Measurements from ENCODE around the gene TTC39B.

DNA sequence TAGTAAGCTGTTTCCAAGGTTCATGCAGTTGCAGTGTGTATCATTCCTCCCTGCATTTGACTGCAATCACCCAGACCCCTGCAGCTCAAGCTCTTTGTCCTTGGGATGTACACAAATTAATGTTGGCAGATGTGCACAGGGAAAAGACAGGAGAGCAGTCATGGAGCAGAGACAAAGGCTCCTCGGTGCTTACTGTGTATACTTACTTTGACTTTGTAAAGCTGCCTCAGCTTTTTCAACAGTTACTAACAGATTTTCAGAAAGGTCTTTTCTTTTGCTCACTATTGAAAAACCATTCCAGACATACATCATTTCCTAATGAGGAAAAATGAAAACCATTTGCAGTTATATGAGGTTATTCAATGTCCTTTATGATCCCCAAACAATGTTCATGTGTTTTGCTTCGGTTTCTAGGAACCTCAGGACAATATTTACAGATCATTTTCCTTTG is 124.9 kb downstream of the TTC39B start:
- TF ChIP-seq, protein P1, sequence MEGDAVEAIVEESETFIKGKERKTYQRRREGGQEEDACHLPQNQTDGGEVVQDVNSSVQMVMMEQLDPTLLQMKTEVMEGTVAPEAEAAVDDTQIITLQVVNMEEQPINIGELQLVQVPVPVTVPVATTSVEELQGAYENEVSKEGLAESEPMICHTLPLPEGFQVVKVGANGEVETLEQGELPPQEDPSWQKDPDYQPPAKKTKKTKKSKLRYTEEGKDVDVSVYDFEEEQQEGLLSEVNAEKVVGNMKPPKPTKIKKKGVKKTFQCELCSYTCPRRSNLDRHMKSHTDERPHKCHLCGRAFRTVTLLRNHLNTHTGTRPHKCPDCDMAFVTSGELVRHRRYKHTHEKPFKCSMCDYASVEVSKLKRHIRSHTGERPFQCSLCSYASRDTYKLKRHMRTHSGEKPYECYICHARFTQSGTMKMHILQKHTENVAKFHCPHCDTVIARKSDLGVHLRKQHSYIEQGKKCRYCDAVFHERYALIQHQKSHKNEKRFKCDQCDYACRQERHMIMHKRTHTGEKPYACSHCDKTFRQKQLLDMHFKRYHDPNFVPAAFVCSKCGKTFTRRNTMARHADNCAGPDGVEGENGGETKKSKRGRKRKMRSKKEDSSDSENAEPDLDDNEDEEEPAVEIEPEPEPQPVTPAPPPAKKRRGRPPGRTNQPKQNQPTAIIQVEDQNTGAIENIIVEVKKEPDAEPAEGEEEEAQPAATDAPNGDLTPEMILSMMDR (IDR thresholded peaks at IDR 0.05; ENCODE audit: control extremely low read depth in 1 of 3, insufficient read depth in 1 of 3, low read depth in 1 of 3, low read length in 3 of 3) = no peak
- TF ChIP-seq RAD21 (IDR thresholded peaks at IDR 0.05 in 1 of 2, conservative IDR thresholded peaks at IDR 0.05 in 1 of 2; ENCODE audit: low read depth in 2 of 2, low read length in 2 of 2) = no peak
- no peak for TF ChIP-seq POLR2A (IDR thresholded peaks at IDR 0.05; ENCODE audit: control extremely low read depth in 1 of 2, low read depth in 2 of 2, low read length in 2 of 2)
- no peak for TF ChIP-seq SAP30 (IDR thresholded peaks at IDR 0.05; ENCODE audit: insufficient read depth, insufficient replicate concordance, low read length)
- TF ChIP-seq TAF1 (IDR thresholded peaks at IDR 0.05; ENCODE audit: low read depth, low read length) = no peak
- TF ChIP-seq SRF (IDR thresholded peaks at IDR 0.05; ENCODE audit: low read depth, low read length) = no peak
- TF ChIP-seq EP300 (IDR thresholded peaks at IDR 0.05; ENCODE audit: borderline replicate concordance in 1 of 2, low read depth in 2 of 2, low read length in 2 of 2) = no peak
- TF ChIP-seq POLR2AphosphoS5 (IDR thresholded peaks at IDR 0.05; ENCODE audit: low read depth, low read length) = no peak
- TF ChIP-seq CEBPB (IDR thresholded peaks at IDR 0.05; ENCODE audit: low read depth, low read length) = no peak
- no peak for TF ChIP-seq SP1 (IDR thresholded peaks at IDR 0.05; ENCODE audit: low read depth, low read length)
- no peak for TF ChIP-seq GTF2F1 (IDR thresholded peaks at IDR 0.05; ENCODE audit: borderline replicate concordance, low read depth, low read length)
- TF ChIP-seq SUZ12 (IDR thresholded peaks at IDR 0.05; ENCODE audit: low read length) = no peak

All from H1 (cell line).